Naive thymus-derived CD4-positive, alpha-beta T cell (primary cell): ENCODE results near the gene ZNF3. TPM values are rescaled to one million over a fixed set of nuclear protein-coding genes. Genes with fewer than 3 reads are reported as not detected.
"Not testable (repeated sequence)": the region's sequence is repeated elsewhere in the genome, so short reads cannot be mapped to it uniquely, and the experiment has no call there.

ENCODE experiments used
- ATAC-seq: fragments of 150-1000 bp; cut with Tn5 transposase; 2 replicates; pipeline ENCODE4 v1.10.0; 2021; ENCODE audit warnings: mild to moderate bottlenecking, moderate library complexity
- CTCF ChIA-PET: fragments of 350-600 bp; sonication (Branson Sonifier 250); formaldehyde crosslinking; loops from one replicate; lab custom pipeline; 2021; ENCODE audit warnings: antibody characterized with exemption; lab: Charles Lee
- POLR2A ChIA-PET: fragments of 350-600 bp; sonication (Branson Sonifier 250); formaldehyde crosslinking; loops from one replicate; lab custom pipeline; 2021; ENCODE audit warnings: antibody characterized with exemption, inconsistent platforms; lab: Charles Lee
- DNase-seq, 9 donors: peaks; one replicate each; pipeline versions ENCODE4 v3.0.0 to v3.0.0-alpha.2; 2020 to 2022; ENCODE audit warnings: mixed read lengths in 1 of 9
- H3K27ac ChIP-seq: one replicate; pipeline ENCODE4 v1.7.0; 2013; ENCODE audit warnings: mild to moderate bottlenecking, low read depth, low read length, moderate library complexity
- H3K27me3 ChIP-seq, 2 donors: one replicate each; pipeline ENCODE4 v1.7.0; 2013; ENCODE audit warnings: low read length in 2 of 2, mild to moderate bottlenecking in 2 of 2, moderate library complexity in 2 of 2; ENCODE audit not compliant: control insufficient read depth in 2 of 2, insufficient read depth in 2 of 2
- H3K36me3 ChIP-seq, 3 experiments: 1 replicate in 2 of 3; 2 replicates in 1 of 3; pipeline ENCODE4 v1.7.0; 2013; ENCODE audit warnings: low read length in 3 of 3, mild to moderate bottlenecking in 3 of 3, moderate library complexity in 1 of 3; ENCODE audit not compliant: insufficient read depth in 3 of 3, control insufficient read depth in 2 of 3
- H3K4me1 ChIP-seq, 2 donors: one replicate each; pipeline ENCODE4 v1.7.0; 2013; ENCODE audit warnings: low read length in 2 of 2, mild to moderate bottlenecking in 2 of 2, moderate library complexity in 1 of 2; ENCODE audit not compliant: control insufficient read depth in 2 of 2, insufficient read depth in 2 of 2
- H3K4me3 ChIP-seq: 2 replicates; pipeline ENCODE4 v1.7.0; 2013; ENCODE audit warnings: mild to moderate bottlenecking, low read length
- H3K9me3 ChIP-seq, 3 experiments: 1 replicate in 2 of 3; 2 replicates in 1 of 3; pipeline ENCODE4 v1.7.0; 2013; ENCODE audit warnings: low read length in 3 of 3; ENCODE audit not compliant: control insufficient read depth in 2 of 3
- H3K27ac Mint-ChIP-seq, 9 donors: one replicate each; pipeline ENCODE4 v1.8.0; 2020 to 2022; ENCODE audit warnings: mixed read lengths in 9 of 9, mild to moderate bottlenecking in 8 of 9, moderate library complexity in 5 of 9, inconsistent platforms in 2 of 9
- H3K27me3 Mint-ChIP-seq, 5 donors: one replicate each; pipeline ENCODE4 v1.8.0; 2021 to 2022; ENCODE audit warnings: mixed read lengths in 5 of 5, mild to moderate bottlenecking in 1 of 5
- H3K36me3 Mint-ChIP-seq, 5 donors: one replicate each; pipeline ENCODE4 v1.8.0; 2020 to 2022; ENCODE audit warnings: mixed read lengths in 5 of 5, mild to moderate bottlenecking in 3 of 5, inconsistent platforms in 1 of 5
- H3K4me1 Mint-ChIP-seq, 7 donors: one replicate each; pipeline ENCODE4 v1.8.0; 2020 to 2022; ENCODE audit warnings: mixed read lengths in 7 of 7, mild to moderate bottlenecking in 3 of 7, inconsistent platforms in 1 of 7
- H3K4me3 Mint-ChIP-seq, 10 donors: one replicate each; pipeline ENCODE4 v1.8.0; 2020 to 2022; ENCODE audit warnings: mild to moderate bottlenecking in 10 of 10, mixed read lengths in 10 of 10, moderate library complexity in 6 of 10, inconsistent platforms in 2 of 10
- H3K9me3 Mint-ChIP-seq, 11 donors: one replicate each; pipeline ENCODE4 v1.8.0; 2020 to 2022; ENCODE audit warnings: mixed read lengths in 11 of 11, mild to moderate bottlenecking in 4 of 11, inconsistent platforms in 1 of 11, moderate library complexity in 1 of 11
- intact Hi-C, 2 donors: fragments of 100-400 bp; cut with micrococcal nuclease; formaldehyde crosslinking; loops; one replicate each; pipeline ENCODE4 v1.15.1; 2023
- polyA plus RNA-seq, 2 donors: library from polyadenylated mRNA; unstranded; fragments of 300-500 nt; fragmentation: Illumina TruSeq; gene quantifications; one replicate each; pipeline ENCODE4 v1.2.3, GENCODE V29; 2021
- total RNA-seq, 6 experiments: library from RNA in 5 of 6; stranded (reverse) in 5 of 6; gene quantifications; 1 replicate in 5 of 6; 2 replicates in 1 of 6; pipeline ENCODE4 v1.2.3 and lab custom pipeline; 2021 to 2026

Gene ZNF3
- total RNA-seq: 10 to 100 TPM; 29.1 to 48.0 (median 35.0) TPM
- 10 to 100 TPM; 20.3 to 37.6 TPM for polyA plus RNA-seq
- 64.5 reads per million, percentile 76 among the genes with 10 or more reads in this experiment for total RNA-seq (lab: John Stamatoyannopoulos, UW)

DNA sequence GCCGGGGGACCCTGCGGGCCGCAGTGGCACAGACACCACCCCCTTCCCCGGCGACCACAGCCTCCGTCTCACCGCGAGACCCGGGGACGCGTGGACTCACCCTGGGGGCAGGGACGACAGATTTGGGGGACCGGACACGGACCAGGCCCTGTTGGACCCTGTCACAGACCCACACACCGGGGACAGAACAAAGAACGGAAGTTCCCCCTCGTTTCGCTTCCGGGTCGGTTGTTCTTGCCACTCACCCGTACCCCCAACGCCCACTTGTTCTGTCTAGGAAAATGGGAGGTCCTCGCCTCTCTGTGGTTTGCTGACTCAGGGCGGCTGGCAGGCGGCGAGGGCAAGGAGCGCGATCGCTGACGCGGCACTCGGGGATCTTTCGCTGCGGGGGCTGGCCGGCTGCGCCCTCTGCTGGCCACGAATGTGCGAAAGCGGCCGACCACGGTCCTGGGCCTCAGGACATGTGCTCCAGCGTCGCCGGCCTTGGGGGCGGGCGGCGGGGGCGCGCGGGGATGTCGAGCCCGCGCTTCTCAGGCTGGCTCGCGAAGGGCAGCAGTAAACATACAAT, at the start of gene ZNF3:
Gene ZNF3 (minus strand): TSS at position 189 of the 568 bp plus-strand sequence. CDS start 4,366 bp downstream, outside the sequence.
- intact Hi-C loops: loop anchor here (1.0 to 10.0 kb wide), 26 partner anchors 8 to 1171 kb away; partner anchors contain the start of genes BUD31 (in 2 of the 2), MBLAC1 (in 2 of the 2), PDAP1 (in 2 of the 2) and TRIM4 (in 2 of the 2)
- H3K4me1 Mint-ChIP-seq: peaks cover 26 to 46% (median 41%) of the 10 kb centered on the region in 7 donors
- ATAC-seq: peak; percentile 94

DNA sequence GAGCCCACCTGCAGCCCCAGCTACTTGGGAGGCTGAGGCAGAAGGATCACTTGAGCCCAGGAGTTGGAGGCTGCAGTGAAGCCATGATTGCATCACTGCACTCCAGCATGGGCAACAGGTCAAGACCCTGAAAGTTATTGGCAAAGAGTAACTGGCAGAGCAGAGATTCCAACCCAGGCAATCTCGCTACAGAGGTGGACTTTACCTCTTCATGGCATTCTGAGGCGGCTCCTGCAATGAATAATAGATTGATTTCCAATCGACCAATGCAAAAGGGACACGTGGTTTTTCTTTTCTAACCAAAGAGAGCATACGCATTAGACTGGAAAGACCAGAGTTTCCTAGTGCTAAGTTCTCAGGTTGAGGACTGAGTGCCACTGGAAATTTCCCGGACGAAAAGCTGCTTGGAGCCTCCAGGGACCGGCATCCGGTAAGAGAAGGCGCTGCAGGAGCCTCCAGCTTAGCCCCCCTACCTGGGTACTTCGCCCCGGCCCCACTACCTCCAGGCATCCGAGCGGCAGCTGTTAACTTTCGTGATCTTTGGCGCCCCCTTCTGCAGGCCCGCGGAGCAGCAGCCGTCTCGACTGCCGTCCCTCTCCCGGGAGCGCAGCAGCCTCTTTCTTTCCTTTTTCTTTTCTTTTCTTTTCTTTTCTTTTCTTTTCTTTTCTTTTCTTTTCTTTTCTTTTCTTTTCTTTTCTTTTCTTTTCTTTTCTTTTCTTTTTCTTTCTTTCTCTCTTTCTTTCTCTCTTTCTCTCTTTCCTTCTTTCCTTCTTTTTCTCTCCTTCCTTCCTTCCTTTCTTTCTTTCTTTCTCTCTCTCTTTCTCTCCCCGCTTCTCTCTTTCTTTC, 49.3 kb upstream of the ZNF3 start:
- peaks cover 13 to 27% of the 10 kb centered on the region in 2 donors for H3K4me1 ChIP-seq
- intact Hi-C loops: loop anchor here (1.0 to 5.0 kb wide), 9 partner anchors 30 to 218 kb away; partner anchors contain the start of genes AP4M1 (in 1 of the 2), AZGP1 (in 1 of the 2), GAL3ST4 (in 1 of the 2) and MCM7 (in 1 of the 2)
- H3K27me3 ChIP-seq: no peaks in the 10 kb centered on the region
- no peak overlapping the region for H3K27ac Mint-ChIP-seq
- H3K4me1 Mint-ChIP-seq: peaks cover 8 to 35% (median 23%) of the 10 kb centered on the region in 7 donors
- ChIA-PET CTCF (interaction anchor here (0.6 to 5.6 kb wide), 19 partner anchors 10 to 283 kb away, joined by 3 to 84 read pairs (median 5); partner anchors contain the start of genes AP4M1, COPS6, GPC2 and MCM7), POLR2A (interaction anchor here (0.5 to 4.6 kb wide), 10 partner anchors 11 to 219 kb away, joined by 3 to 16 read pairs (median 3); partner anchors contain the start of genes AP4M1, CNPY4, LAMTOR4 and MCM7)
- peak overlapping the region in 6 of 10 donors; percentile 29 to 53 (median 44) for H3K4me3 Mint-ChIP-seq
- H3K27ac ChIP-seq: no peak overlapping the region
- H3K36me3 ChIP-seq: peaks cover 0 to 9% (median 0%) of the 10 kb centered on the region in 3 experiments
- ATAC-seq (peak; percentile 26), DNase-seq (peak; percentile 73 to 89 (median 81))
- no peaks in the 10 kb centered on the region for H3K27me3 Mint-ChIP-seq
- no peaks in the 10 kb centered on the region for H3K9me3 ChIP-seq
- peaks cover 0 to 4% (median 0%) of the 10 kb centered on the region in 11 donors for H3K9me3 Mint-ChIP-seq
- H3K36me3 Mint-ChIP-seq: no peaks in the 10 kb centered on the region
- peak overlapping the region; percentile 48 for H3K4me3 ChIP-seq

More for the DNA sequence above, at the start of gene ZNF3:
- Histone ChIP-seq H3K36me3 (peaks cover 0 to 20% (median 4%) of the 10 kb centered on the region in 3 experiments), H3K27me3 (no peaks in the 10 kb centered on the region), H3K4me1 (peaks cover 5 to 18% of the 10 kb centered on the region in 2 donors), H3K27ac (peak within 1 kb of the TSS; percentile 82), H3K9me3 (no peaks in the 10 kb centered on the region), H3K4me3 (peak within 1 kb of the TSS; percentile 78)
- Mint-ChIP-seq H3K4me3 (peak within 1 kb of the TSS; percentile 89 to 96 (median 92)), H3K27me3 (peaks cover 0 to 19% (median 0%) of the 10 kb centered on the region in 5 donors), H3K36me3 (peaks cover 5 to 18% (median 12%) of the 10 kb centered on the region in 5 donors), H3K9me3 (peaks cover 0 to 3% (median 0%) of the 10 kb centered on the region in 11 donors), H3K27ac (peak within 1 kb of the TSS; percentile 64 to 98 (median 91))
- ChIA-PET POLR2A (interaction anchor here (0.7 to 2.0 kb wide), 11 partner anchors 8 to 594 kb away, joined by 3 to 9 read pairs (median 5); partner anchors contain the start of genes AP4M1, MCM7, TRIM4 and ZKSCAN1), CTCF (interaction anchor here (0.7 to 1.5 kb wide), 4 partner anchors 33 to 86 kb away, joined by 3 to 6 read pairs (median 3); partner anchors contain the start of gene ZKSCAN1)
- DNase-seq: peak; percentile 87 to 98 (median 97)

DNA sequence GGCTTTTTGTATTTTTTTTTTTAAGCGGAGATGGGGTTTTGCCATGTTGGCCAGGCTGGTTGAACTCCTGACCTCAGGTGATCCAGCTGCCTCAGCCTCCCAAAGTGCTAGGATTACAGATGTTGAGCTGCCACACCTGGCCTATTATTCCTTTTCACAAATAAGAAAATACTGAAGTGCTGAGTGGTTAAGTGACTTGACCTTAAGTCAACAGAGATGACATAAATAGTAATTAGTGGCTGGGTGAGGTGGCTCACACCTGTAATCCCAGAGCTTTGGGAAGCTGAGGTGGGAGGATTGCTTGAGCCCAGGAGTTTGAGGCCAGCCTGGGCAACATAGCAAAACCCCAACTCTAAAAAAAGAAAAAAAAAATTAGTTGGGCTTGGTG, 48.7 kb upstream of the ZNF3 start:
- not testable (repeated sequence) for H3K4me3 ChIP-seq, H3K9me3 Mint-ChIP-seq, H3K27me3 ChIP-seq, H3K36me3 Mint-ChIP-seq, H3K27ac Mint-ChIP-seq, H3K27ac ChIP-seq, H3K9me3 ChIP-seq, DNase-seq, H3K27me3 Mint-ChIP-seq, ATAC-seq
- H3K4me1 ChIP-seq: peaks cover 18 to 33% of the 10 kb centered on the region in 2 donors
- Mint-ChIP-seq H3K4me1 (peaks cover 13 to 40% (median 23%) of the 10 kb centered on the region in 7 donors), H3K4me3 (peak overlapping the region in 1 of 10 donors; percentile 10)
- CTCF ChIA-PET: interaction anchor here (0.7 to 5.6 kb wide), 14 partner anchors 10 to 1158 kb away, joined by 3 to 84 read pairs (median 5); partner anchors contain the start of genes COPS6, GPC2, PVRIG and STAG3
- intact Hi-C loops: loop anchor here (2.0 to 5.0 kb wide), 4 partner anchors 37 to 217 kb away; partner anchors contain the start of genes AZGP1 (in 1 of the 2) and GAL3ST4 (in 1 of the 2)
- H3K36me3 ChIP-seq: peaks cover 0 to 10% (median 0%) of the 10 kb centered on the region in 3 experiments
- POLR2A ChIA-PET: interaction anchor here (0.5 to 4.6 kb wide), 10 partner anchors 10 to 219 kb away, joined by 3 to 16 read pairs (median 4); partner anchors contain the start of genes AP4M1, CNPY4, LAMTOR4 and MCM7

- ATAC-seq: no peak
- ChIA-PET POLR2A (interaction anchor here (0.6 to 2.8 kb wide), 22 partner anchors 8 to 345 kb away, joined by 3 to 15 read pairs (median 4); partner anchors contain the start of genes AP4M1, GAL3ST4, GPC2 and MCM7), CTCF (interaction anchor here (0.5 to 3.3 kb wide), 8 partner anchors 8 to 213 kb away, joined by 3 to 8 read pairs (median 4); no protein-coding TSS in a partner anchor)
- Mint-ChIP-seq H3K27ac (peak overlapping the region in 8 of 9 donors; percentile 62 to 86 (median 80)), H3K4me3 (peak overlapping the region; percentile 66 to 100 (median 91)), H3K36me3 (peaks cover 0 to 5% (median 0%) of the 10 kb centered on the region in 5 donors), H3K4me1 (peaks cover 13 to 51% (median 33%) of the 10 kb centered on the region in 7 donors), H3K27me3 (no peaks in the 10 kb centered on the region), H3K9me3 (peaks cover 0 to 4% (median 0%) of the 10 kb centered on the region in 11 donors)
- H3K9me3 ChIP-seq: no peaks in the 10 kb centered on the region
- peaks cover 0 to 22% (median 0%) of the 10 kb centered on the region in 3 experiments for H3K36me3 ChIP-seq
- H3K4me3 ChIP-seq: peak overlapping the region; percentile 99
- peaks cover 20 to 33% of the 10 kb centered on the region in 2 donors for H3K4me1 ChIP-seq
- DNase-seq: no peak
- intact Hi-C loops: no loop called here
- H3K27ac ChIP-seq: peak overlapping the region; percentile 98
- H3K27me3 ChIP-seq: no peaks in the 10 kb centered on the region
These were observed 47.1 kb upstream of the ZNF3 start for GRCh38 chr7:100128637-100128963.

- Mint-ChIP-seq H3K27me3 (no peaks in the 10 kb centered on the region), H3K27ac (peak overlapping the region; percentile 62 to 89 (median 81)), H3K4me3 (peak overlapping the region; percentile 66 to 100 (median 91)), H3K36me3 (peaks cover 0 to 5% (median 0%) of the 10 kb centered on the region in 5 donors), H3K4me1 (peaks cover 13 to 51% (median 33%) of the 10 kb centered on the region in 7 donors), H3K9me3 (peaks cover 0 to 4% (median 0%) of the 10 kb centered on the region in 11 donors)
- CTCF ChIA-PET: interaction anchor here (0.6 to 3.3 kb wide), 5 partner anchors 39 to 212 kb away, joined by 3 to 8 read pairs (median 6); no protein-coding TSS in a partner anchor
- peak in 7 of 9 donors; percentile 16 to 41 (median 27) for DNase-seq
- Histone ChIP-seq H3K36me3 (peaks cover 0 to 23% (median 0%) of the 10 kb centered on the region in 3 experiments), H3K4me3 (peak overlapping the region; percentile 99), H3K4me1 (peaks cover 20 to 33% of the 10 kb centered on the region in 2 donors), H3K27ac (peak overlapping the region; percentile 98), H3K9me3 (no peaks in the 10 kb centered on the region), H3K27me3 (no peaks in the 10 kb centered on the region)
- intact Hi-C loops: loop anchor here (1.0 to 2.0 kb wide), 11 partner anchors 9 to 411 kb away; partner anchors contain the start of genes AP4M1 (in 2 of the 2), CNPY4 (in 2 of the 2), LAMTOR4 (in 2 of the 2) and MCM7 (in 2 of the 2)
- no peak for ATAC-seq
- POLR2A ChIA-PET: interaction anchor here (0.6 to 2.8 kb wide), 24 partner anchors 8 to 346 kb away, joined by 3 to 15 read pairs (median 4); partner anchors contain the start of genes AP4M1, GAL3ST4, GPC2 and MCM7
These were observed 46.5 kb upstream of the ZNF3 start for GRCh38 chr7:100127866-100128636.
